ENCODE results near the gene ZNF483. TPM values are rescaled to one million over a fixed set of nuclear protein-coding genes. Genes with fewer than 3 reads are reported as not detected.

Gene ZNF483
- polyA plus RNA-seq, 3 donors, result not detected

GRCh38 chr9:111475195-111475594 is 49.8 kb upstream of the ZNF483 start:
- intact Hi-C loops (cut with micrococcal nuclease), result no loop called here
- Mint-ChIP-seq H3K4me3 (no peak overlapping the region), H3K27me3 (ENCODE audit: low read depth in 3 of 3) (no peaks in the 10 kb centered on the region), H3K36me3 (peaks cover 5 to 9% of the 10 kb centered on the region in 2 donors), H3K27ac (peak overlapping the region in 1 of 7 donors; percentile 5), H3K9me3 (peaks cover 0 to 2% (median 0%) of the 10 kb centered on the region in 7 donors), H3K4me1 (peaks cover 49% of the 10 kb centered on the region)
- peaks cover 16 to 29% of the 10 kb centered on the region in 2 donors for H3K4me1 ChIP-seq (ENCODE audit: control insufficient read depth in 1 of 2, insufficient read depth in 2 of 2, low read length in 2 of 2)
- H3K4me2 ChIP-seq (replicated peaks; ENCODE audit: extremely low read depth, low read length, poor library complexity, severe bottlenecking), result no peak overlapping the region
- no peak overlapping the region for H3K4me3 ChIP-seq (replicated peaks in 1 of 3; ENCODE audit: low read depth in 2 of 3, low read length in 3 of 3)
- H3K9ac ChIP-seq (ENCODE audit: insufficient read depth, low read length, poor library complexity, severe bottlenecking), result no peak overlapping the region
- no peaks in the 10 kb centered on the region for H3K36me3 ChIP-seq (replicated peaks in 1 of 2; ENCODE audit: control insufficient read depth in 1 of 2, insufficient read depth in 2 of 2, low read length in 2 of 2)
- H3K79me2 ChIP-seq (ENCODE audit: insufficient read depth, low read length), result peaks cover 100% of the 10 kb centered on the region
- peaks cover 97% of the 10 kb centered on the region for H4K20me1 ChIP-seq (ENCODE audit: insufficient read depth, low read length)
- WGBS (ENCODE audit: insufficient coverage), result 80% methylated on average over 1 of the region's 2 CpGs
- H3K27me3 ChIP-seq (ENCODE audit: control insufficient read depth in 2 of 2, insufficient read depth in 2 of 2, low read length in 2 of 2), result no peaks in the 10 kb centered on the region
- H3K9me3 ChIP-seq (replicated peaks in 1 of 2; ENCODE audit: control insufficient read depth in 1 of 2, insufficient read depth in 1 of 2, low read length in 2 of 2), result no peaks in the 10 kb centered on the region
- H2AFZ ChIP-seq (ENCODE audit: insufficient read depth, low read depth, low read length, poor library complexity, severe bottlenecking), result no peak overlapping the region
- TF ChIP-seq, protein P1, sequence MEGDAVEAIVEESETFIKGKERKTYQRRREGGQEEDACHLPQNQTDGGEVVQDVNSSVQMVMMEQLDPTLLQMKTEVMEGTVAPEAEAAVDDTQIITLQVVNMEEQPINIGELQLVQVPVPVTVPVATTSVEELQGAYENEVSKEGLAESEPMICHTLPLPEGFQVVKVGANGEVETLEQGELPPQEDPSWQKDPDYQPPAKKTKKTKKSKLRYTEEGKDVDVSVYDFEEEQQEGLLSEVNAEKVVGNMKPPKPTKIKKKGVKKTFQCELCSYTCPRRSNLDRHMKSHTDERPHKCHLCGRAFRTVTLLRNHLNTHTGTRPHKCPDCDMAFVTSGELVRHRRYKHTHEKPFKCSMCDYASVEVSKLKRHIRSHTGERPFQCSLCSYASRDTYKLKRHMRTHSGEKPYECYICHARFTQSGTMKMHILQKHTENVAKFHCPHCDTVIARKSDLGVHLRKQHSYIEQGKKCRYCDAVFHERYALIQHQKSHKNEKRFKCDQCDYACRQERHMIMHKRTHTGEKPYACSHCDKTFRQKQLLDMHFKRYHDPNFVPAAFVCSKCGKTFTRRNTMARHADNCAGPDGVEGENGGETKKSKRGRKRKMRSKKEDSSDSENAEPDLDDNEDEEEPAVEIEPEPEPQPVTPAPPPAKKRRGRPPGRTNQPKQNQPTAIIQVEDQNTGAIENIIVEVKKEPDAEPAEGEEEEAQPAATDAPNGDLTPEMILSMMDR (IDR thresholded peaks at IDR 0.05), result no peak
- no peak for DNase-seq
- no peak overlapping the region for H3K27ac ChIP-seq (ENCODE audit: low read depth in 1 of 2, low read length in 2 of 2)

- Histone ChIP-seq H3K36me3 (replicated peaks in 1 of 2; ENCODE audit: control insufficient read depth in 1 of 2, insufficient read depth in 2 of 2, low read length in 2 of 2) (no peaks in the 10 kb centered on the region), H3K4me3 (replicated peaks in 1 of 3; ENCODE audit: low read depth in 2 of 3, low read length in 3 of 3) (no peak overlapping the region), H2AFZ (ENCODE audit: insufficient read depth, low read depth, low read length, poor library complexity, severe bottlenecking) (no peak overlapping the region), H3K79me2 (ENCODE audit: insufficient read depth, low read length) (peaks cover 100% of the 10 kb centered on the region), H3K9ac (ENCODE audit: insufficient read depth, low read length, poor library complexity, severe bottlenecking) (no peak overlapping the region), H3K9me3 (replicated peaks in 1 of 2; ENCODE audit: control insufficient read depth in 1 of 2, insufficient read depth in 1 of 2, low read length in 2 of 2) (no peaks in the 10 kb centered on the region), H3K27me3 (ENCODE audit: control insufficient read depth in 2 of 2, insufficient read depth in 2 of 2, low read length in 2 of 2) (no peaks in the 10 kb centered on the region), H4K20me1 (ENCODE audit: insufficient read depth, low read length) (peaks cover 97% of the 10 kb centered on the region), H3K27ac (ENCODE audit: low read depth in 1 of 2, low read length in 2 of 2) (no peak overlapping the region), H3K4me1 (ENCODE audit: control insufficient read depth in 1 of 2, insufficient read depth in 2 of 2, low read length in 2 of 2) (peaks cover 23 to 32% of the 10 kb centered on the region in 2 donors), H3K4me2 (replicated peaks; ENCODE audit: extremely low read depth, low read length, poor library complexity, severe bottlenecking) (no peak overlapping the region)
- intact Hi-C loops (cut with micrococcal nuclease), result no loop called here
- Mint-ChIP-seq H3K9me3 (no peaks in the 10 kb centered on the region), H3K36me3 (peaks cover under 1 to 1% of the 10 kb centered on the region in 2 donors), H3K27me3 (ENCODE audit: low read depth in 3 of 3) (no peaks in the 10 kb centered on the region), H3K27ac (no peak overlapping the region), H3K4me3 (no peak overlapping the region), H3K4me1 (peaks cover 52% of the 10 kb centered on the region)
- no CpG with 5 or more reads among the region's 3 CpGs for WGBS (ENCODE audit: insufficient coverage)
- DNase-seq, result no peak
- TF ChIP-seq, protein P1 (IDR thresholded peaks at IDR 0.05), result no peak
Measured at GRCh38 chr9:111477677-111478076, 47.3 kb upstream of the ZNF483 start.
